ENCODE measurements around the gene EIF5A2.
A peak's percentile ranks its signal among the peaks of the same experiment; 100 is the strongest.

Gene EIF5A2

DNA sequence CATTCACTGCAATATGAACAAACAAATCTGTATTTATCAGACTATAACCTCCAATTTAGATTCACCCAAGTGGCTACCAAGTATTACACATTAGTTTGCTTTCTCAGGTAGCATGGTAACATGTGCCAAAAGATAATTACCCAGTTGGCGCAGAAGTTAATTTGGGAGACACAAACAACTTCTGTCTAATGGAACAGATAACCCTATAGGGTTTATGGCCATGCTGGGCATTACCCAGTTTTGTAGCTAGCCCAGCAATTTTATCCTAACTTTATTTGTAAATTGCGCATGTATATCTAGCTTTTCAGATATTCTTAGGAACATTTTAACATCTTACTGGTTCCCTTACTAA lies 39.2 kb downstream of the EIF5A2 start:
- peak overlapping the region; percentile 88 for H3K27ac ChIP-seq
- TF ChIP-seq ZFX (IDR thresholded peaks at IDR 0.05; ENCODE audit: borderline replicate concordance): no peak
- TF ChIP-seq CTCF (IDR thresholded peaks at IDR 0.05): no peak

DNA sequence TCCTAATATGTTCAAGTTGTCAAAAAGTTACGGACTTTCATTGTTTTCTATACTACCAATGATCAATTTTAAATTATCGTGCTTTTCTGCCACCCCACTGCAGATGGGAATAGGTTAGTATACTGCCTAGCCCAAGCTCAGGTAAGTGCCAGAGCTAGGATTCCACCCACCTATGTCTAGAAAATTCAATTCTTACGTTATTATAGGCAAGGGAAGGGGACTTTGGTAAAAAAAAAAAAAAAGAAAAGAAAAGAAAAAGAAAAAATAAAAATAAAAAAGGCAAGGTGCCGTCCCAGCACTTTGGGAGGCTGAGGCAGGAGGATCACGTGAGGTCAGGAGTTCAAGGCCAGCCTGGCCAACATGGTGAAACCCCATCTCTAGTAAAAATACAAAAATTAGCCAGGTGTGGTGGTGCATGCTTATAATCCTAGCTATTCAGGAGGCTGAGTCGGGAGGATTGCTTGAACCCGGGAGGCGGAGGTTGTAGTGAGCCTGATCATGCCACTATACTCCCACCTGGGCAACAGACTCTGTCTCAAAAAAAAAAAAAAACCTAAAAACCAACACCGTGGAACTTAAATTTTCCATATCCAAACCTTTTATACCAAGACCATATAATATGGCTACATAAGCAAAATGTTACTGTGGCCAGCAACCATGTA lies 39.7 kb downstream of the EIF5A2 start:
- peak overlapping the region; percentile 88 for H3K27ac ChIP-seq
- TF ChIP-seq CTCF (IDR thresholded peaks at IDR 0.05) (no peak), ZFX (IDR thresholded peaks at IDR 0.05; ENCODE audit: borderline replicate concordance) (no peak)

GRCh38 chr3:170867143-170867937 lies 41.1 kb downstream of the EIF5A2 start:
- no peak for TF ChIP-seq ZFX (IDR thresholded peaks at IDR 0.05; ENCODE audit: borderline replicate concordance)
- no peak for TF ChIP-seq CTCF (IDR thresholded peaks at IDR 0.05)
- H3K27ac ChIP-seq: peak overlapping the region; percentile 88

GRCh38 chr3:170866499-170866898 lies 41.9 kb downstream of the EIF5A2 start:
- peak overlapping the region; percentile 88; the same call in 1 of the 2 replicates for H3K27ac ChIP-seq
- TF ChIP-seq ZFX (IDR thresholded peaks at IDR 0.05; ENCODE audit: borderline replicate concordance) (no peak), CTCF (IDR thresholded peaks at IDR 0.05) (no peak)

DNA sequence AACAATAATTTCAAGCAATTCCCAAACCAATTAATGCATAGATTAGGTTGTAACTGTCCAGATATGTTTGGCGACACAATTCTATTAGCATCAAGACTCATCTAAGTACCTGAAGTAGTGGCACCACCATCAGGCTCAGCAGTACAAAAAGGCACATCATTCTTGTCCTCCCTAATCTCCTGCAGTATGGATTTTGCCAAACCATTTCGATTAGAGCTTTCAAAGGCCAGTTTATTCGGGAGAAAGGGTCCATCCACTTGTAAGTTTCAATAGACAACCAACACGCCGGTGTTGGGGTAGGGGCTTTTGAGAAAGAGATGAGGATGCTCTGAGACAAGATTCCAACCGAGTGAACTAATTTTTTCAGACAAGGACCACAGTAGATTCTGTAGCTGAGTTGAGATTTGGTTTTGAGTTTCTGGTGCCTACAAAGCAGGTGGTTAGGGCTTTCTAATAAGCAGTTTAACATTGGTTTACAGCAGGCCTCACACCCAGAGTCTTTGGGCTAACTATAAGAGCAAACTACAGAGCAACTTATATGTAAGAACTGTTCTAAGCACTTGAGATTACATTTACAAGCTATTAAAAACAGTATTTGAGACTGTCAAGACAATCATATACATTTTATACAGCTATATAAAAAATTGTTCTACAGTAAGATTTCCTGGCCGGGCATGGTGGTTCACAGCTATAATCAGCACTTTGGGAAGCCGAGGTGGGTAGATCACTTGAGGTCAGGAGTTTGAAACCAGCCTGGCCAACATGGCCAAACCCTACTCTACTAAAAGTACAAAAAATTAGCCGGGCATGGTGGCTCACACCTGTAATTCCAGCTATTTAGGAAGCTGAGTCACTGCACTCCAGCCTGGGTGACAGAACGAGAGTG lies 43.0 kb downstream of the EIF5A2 start:
- peak overlapping the region; percentile 88 for H3K27ac ChIP-seq
- TF ChIP-seq CTCF (IDR thresholded peaks at IDR 0.05) (no peak), ZFX (IDR thresholded peaks at IDR 0.05; ENCODE audit: borderline replicate concordance) (no peak)

GRCh38 chr3:170864525-170865208 lies 43.8 kb downstream of the EIF5A2 start:
- H3K27ac ChIP-seq: peak overlapping the region; percentile 88
- TF ChIP-seq ZFX (IDR thresholded peaks at IDR 0.05; ENCODE audit: borderline replicate concordance) (no peak), CTCF (IDR thresholded peaks at IDR 0.05) (no peak)

Measured in 22Rv1 (cell line).